C4-2B (cell line): Measurements from ENCODE around the gene SMU1.

Experiments used
- ZFX ChIP-seq: fragments of 450-650 bp; IDR thresholded peaks from 2 replicates; pipeline ENCODE4 v1.6.1; 2017
- TF ChIP-seq, protein P1 (sequence below): fragments of 450-650 bp; conservative IDR thresholded peaks from 2 replicates; pipeline ENCODE4 v1.5.1; 2017; ENCODE audit warnings: mild to moderate bottlenecking

- TF ChIP-seq, protein P1, sequence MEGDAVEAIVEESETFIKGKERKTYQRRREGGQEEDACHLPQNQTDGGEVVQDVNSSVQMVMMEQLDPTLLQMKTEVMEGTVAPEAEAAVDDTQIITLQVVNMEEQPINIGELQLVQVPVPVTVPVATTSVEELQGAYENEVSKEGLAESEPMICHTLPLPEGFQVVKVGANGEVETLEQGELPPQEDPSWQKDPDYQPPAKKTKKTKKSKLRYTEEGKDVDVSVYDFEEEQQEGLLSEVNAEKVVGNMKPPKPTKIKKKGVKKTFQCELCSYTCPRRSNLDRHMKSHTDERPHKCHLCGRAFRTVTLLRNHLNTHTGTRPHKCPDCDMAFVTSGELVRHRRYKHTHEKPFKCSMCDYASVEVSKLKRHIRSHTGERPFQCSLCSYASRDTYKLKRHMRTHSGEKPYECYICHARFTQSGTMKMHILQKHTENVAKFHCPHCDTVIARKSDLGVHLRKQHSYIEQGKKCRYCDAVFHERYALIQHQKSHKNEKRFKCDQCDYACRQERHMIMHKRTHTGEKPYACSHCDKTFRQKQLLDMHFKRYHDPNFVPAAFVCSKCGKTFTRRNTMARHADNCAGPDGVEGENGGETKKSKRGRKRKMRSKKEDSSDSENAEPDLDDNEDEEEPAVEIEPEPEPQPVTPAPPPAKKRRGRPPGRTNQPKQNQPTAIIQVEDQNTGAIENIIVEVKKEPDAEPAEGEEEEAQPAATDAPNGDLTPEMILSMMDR: no peak
- TF ChIP-seq ZFX: no peak
These were observed 32.8 kb downstream of the SMU1 start for GRCh38 chr9:33043671-33044070.
